GM12878 (cell line): Measurements from ENCODE around the gene PAK5. TPM values are rescaled to one million over a fixed set of nuclear protein-coding genes. Genes with fewer than 3 reads are reported as not detected.

Source experiments
- ATAC-seq: fragments of 200-7000 bp; cut with Tn5 transposase; 3 replicates; pipeline ENCODE4 v1.9.1; 2020; ENCODE audit warnings: mild to moderate bottlenecking, moderate library complexity
- BruUV-seq: library from RNA; stranded (reverse); fragments of 400-500 nt; replicated peaks from 2 replicates; lab custom pipeline; 2021; lab: Mats Ljungman, UMichigan
- CTCF ChIA-PET: fragments of 300-600 bp; sonication (Branson Sonifier 250); formaldehyde crosslinking; extraction: SDS; loops from one replicate; lab custom pipeline; 2021; ENCODE audit warnings: inconsistent platforms; lab: Yijun Ruan, JAX
- POLR2A ChIA-PET: fragments of 350-600 bp; formaldehyde crosslinking; extraction: SDS; loops from one replicate; lab custom pipeline; 2021; ENCODE audit warnings: inconsistent platforms; lab: Charles Lee
- RAD21 ChIA-PET: fragments of 300-600 bp; sonication (Branson Sonifier 250); formaldehyde crosslinking; loops from one replicate; lab custom pipeline; 2023; ENCODE audit warnings: antibody characterized with exemption; ENCODE audit not compliant: unreplicated experiment; lab: Charles Lee
- SMC1A ChIA-PET: fragments of 300-600 bp; sonication (Branson Sonifier 250); formaldehyde crosslinking; loops from one replicate; lab custom pipeline; 2023; ENCODE audit not compliant: unreplicated experiment, uncharacterized antibody; lab: Charles Lee
- DNase-seq: peaks from one replicate; pipeline ENCODE4 v3.0.0-alpha.2; 2011; ENCODE audit warnings: low read depth, low spot score
- FAIRE-seq: peaks from 3 replicates; lab custom pipeline; 2011; peaks lifted over from hg19 to GRCh38; lab: Jason Lieb, UNC
- H2AFZ ChIP-seq: 2 replicates; pipeline ENCODE4 v1.6.0; 2011; ENCODE audit warnings: low read depth, low read length, control low read depth; ENCODE audit not compliant: control insufficient read depth
- H3K27ac ChIP-seq: 2 replicates; pipeline ENCODE4 v1.5.1; 2011; ENCODE audit warnings: control low read depth; ENCODE audit not compliant: control insufficient read depth, insufficient read depth
- H3K27me3 ChIP-seq, 2 experiments: replicated peaks in 1 of 2; 2 replicates each; pipeline versions ENCODE4 v1.6.0 to v1.6.1; 2011; ENCODE audit warnings: low read length in 1 of 2; ENCODE audit not compliant: control insufficient read depth in 2 of 2, insufficient read depth in 2 of 2
- H3K36me3 ChIP-seq, 2 experiments: 2 replicates each; pipeline ENCODE4 v1.5.1; 2011; ENCODE audit warnings: low read length in 1 of 2; ENCODE audit not compliant: control insufficient read depth in 2 of 2, insufficient read depth in 2 of 2
- H3K4me1 ChIP-seq: 2 replicates; pipeline ENCODE4 v1.6.1; 2011; ENCODE audit warnings: mild to moderate bottlenecking, low read length, moderate library complexity, mixed read lengths; ENCODE audit not compliant: control insufficient read depth, insufficient read depth
- H3K4me2 ChIP-seq: 2 replicates; pipeline ENCODE4 v1.6.0; 2011; ENCODE audit warnings: control low read depth; ENCODE audit not compliant: control insufficient read depth, insufficient read depth
- H3K4me3 ChIP-seq: fragments of 200-600 bp; sonication (generic); 2 replicates; pipeline ENCODE4 v1.5.1; 2016
- H3K79me2 ChIP-seq: 2 replicates; pipeline ENCODE4 v1.6.0; 2011; ENCODE audit warnings: low read length; ENCODE audit not compliant: control insufficient read depth, insufficient read depth
- H3K9ac ChIP-seq: 2 replicates; pipeline ENCODE4 v1.8.0; 2011; ENCODE audit warnings: low read length, control low read depth, mixed read lengths; ENCODE audit not compliant: control insufficient read depth, insufficient read depth
- H3K9me3 ChIP-seq: replicated peaks from 3 replicates; pipeline ENCODE4 v1.5.1; 2011; ENCODE audit warnings: mild to moderate bottlenecking, low read length; ENCODE audit not compliant: control insufficient read depth, insufficient read depth
- H4K20me1 ChIP-seq: 2 replicates; pipeline ENCODE4 v1.6.0; 2011; ENCODE audit not compliant: control insufficient read depth, insufficient read depth
- BMI1 ChIP-seq: fragments of 450-650 bp; IDR thresholded peaks from 2 replicates; pipeline ENCODE4 v1.6.1; 2016; ENCODE audit warnings: mild to moderate bottlenecking, moderate library complexity, borderline replicate concordance
- CEBPB ChIP-seq, 2 experiments: fragments of 150-350 bp in 1 of 2; IDR thresholded peaks; 2 replicates each; pipeline ENCODE4 v1.6.1; 2012 to 2014; ENCODE audit warnings: low read depth in 2 of 2, low read length in 2 of 2, borderline replicate concordance in 1 of 2, inconsistent platforms in 1 of 2
- E2F4 ChIP-seq: IDR thresholded peaks from 2 replicates; pipeline ENCODE4 v1.6.1; 2012; ENCODE audit warnings: low read depth, low read length, improper control_type of control experiment
- FOXK2 ChIP-seq: fragments of 450-650 bp; IDR thresholded peaks from 2 replicates; pipeline ENCODE4 v1.6.1; 2017; ENCODE audit warnings: mild to moderate bottlenecking, moderate library complexity
- HDAC2 ChIP-seq: fragments of 200-600 bp; sonication (generic); IDR thresholded peaks from 2 replicates; pipeline ENCODE4 v1.6.1; 2017
- MXI1 ChIP-seq: fragments of 150-350 bp; IDR thresholded peaks from 2 replicates; pipeline ENCODE4 v1.6.1; 2011; ENCODE audit warnings: low read depth, mild to moderate bottlenecking, inconsistent platforms, low read length, improper control_type of control experiment
- NBN ChIP-seq: fragments of 450-650 bp; IDR thresholded peaks from 2 replicates; pipeline ENCODE4 v1.6.1; 2016
- NFYB ChIP-seq: IDR thresholded peaks from 2 replicates; pipeline ENCODE4 v1.6.1; 2011; ENCODE audit warnings: low read depth, mild to moderate bottlenecking, low read length, improper control_type of control experiment, moderate library complexity; ENCODE audit not compliant: insufficient read depth
- SMARCA5 ChIP-seq: fragments of 450-650 bp; IDR thresholded peaks from 2 replicates; pipeline ENCODE4 v1.6.1; 2017; ENCODE audit warnings: mild to moderate bottlenecking
- STAT3 ChIP-seq: IDR thresholded peaks from 2 replicates; pipeline ENCODE4 v1.6.1; 2011; ENCODE audit warnings: low read depth, low read length, improper control_type of control experiment
- TARDBP ChIP-seq: IDR thresholded peaks from 2 replicates; pipeline ENCODE4 v1.6.1; 2016; ENCODE audit warnings: borderline replicate concordance
- ZBTB40 ChIP-seq: fragments of 450-650 bp; IDR thresholded peaks from 2 replicates; pipeline ENCODE4 v1.6.1; 2016; ENCODE audit warnings: mild to moderate bottlenecking, moderate library complexity, borderline replicate concordance
- ZNF217 ChIP-seq: fragments of 450-650 bp; IDR thresholded peaks from 2 replicates; pipeline ENCODE4 v1.6.1; 2017; ENCODE audit warnings: antibody characterized with exemption, mild to moderate bottlenecking
- ZNF592 ChIP-seq: fragments of 450-650 bp; IDR thresholded peaks from 2 replicates; pipeline ENCODE4 v1.6.1; 2017; ENCODE audit warnings: mild to moderate bottlenecking, moderate library complexity
- in situ Hi-C: fragments of 300-500 bp; cut with MboI; formaldehyde crosslinking; loops from 9 replicates; pipeline ENCODE4 v1.14.3; 2018; ENCODE audit warnings: mixed read lengths
- intact Hi-C: fragments of 100-400 bp; cut with micrococcal nuclease; formaldehyde crosslinking; loops from one replicate; pipeline ENCODE4 v1.14.2; 2022; ENCODE audit not compliant: unreplicated experiment
- polyA plus RNA-seq, 11 experiments: library from polyadenylated mRNA; depleted of rRNA in 4 of 11; unstranded in 6 of 11; stranded (reverse) in 5 of 11; fragments of >200 nt; fragmentation: Nextera tagmentation in 4 of 11; fragmentation: Illumina TruSeq in 1 of 11; extraction: Ambion mirVana in 4 of 11; extraction: Trizol in 1 of 11; gene quantifications; 1 replicate in 1 of 11; 2 replicates in 10 of 11; pipeline versions ENCODE4 v1.2.1 to v1.2.3, GENCODE V29; 2011 to 2016; ENCODE audit warnings: inconsistent platforms in 2 of 11, missing spikeins in 2 of 11, low read depth in 1 of 11
- total RNA-seq, 4 experiments: library from RNA; depleted of rRNA in 3 of 4; stranded (reverse); fragments of >200 nt in 3 of 4; fragmentation: Illumina TruSeq in 1 of 4; extraction: Trizol in 1 of 4; gene quantifications; 2 replicates each; pipeline versions ENCODE4 v1.2.1 to v1.2.3, GENCODE V29; 2013 to 2021

PAK5 gene
- total and polyA plus RNA-seq, 10 of the 15 experiments (the other 5 are each of a cell fraction or from before 2014, with no cell fraction given), result not detected

- H3K4me3 ChIP-seq, result no peak overlapping the region
- FAIRE-seq (no peak), DNase-seq (no peak), ATAC-seq (no peak)
- no peaks in the 10 kb centered on the region for H3K4me1 ChIP-seq
- H3K4me2 ChIP-seq, result no peak overlapping the region
- TF ChIP-seq BMI1 (no peak), E2F4 (no peak), NFYB (no peak), CEBPB (IDR thresholded peaks at IDR 0.05; ENCODE audit: borderline replicate concordance in 1 of 2, low read depth in 2 of 2, low read length in 2 of 2) (no peak), TARDBP (no peak), ZNF592 (no peak), MXI1 (no peak), FOXK2 (no peak), ZBTB40 (no peak), NBN (no peak), STAT3 (no peak), HDAC2 (no peak), SMARCA5 (no peak), ZNF217 (no peak)
- TF ChIP-seq, all 136 proteins: peak for 0
- ChIA-PET POLR2A (no interaction called here), RAD21 (no interaction called here), CTCF (no interaction called here), SMC1A (no interaction called here)
- no peaks in the 10 kb centered on the region for H3K9me3 ChIP-seq
- no peaks in the 10 kb centered on the region for H3K36me3 ChIP-seq
- no peak overlapping the region for H2AFZ ChIP-seq
- H3K9ac ChIP-seq, result no peak overlapping the region
- no peaks in the 10 kb centered on the region for H3K79me2 ChIP-seq
- H4K20me1 ChIP-seq, result no peaks in the 10 kb centered on the region
- no peaks in the 10 kb centered on the region for H3K27me3 ChIP-seq
- no TSS peak for BruUV-seq
- in situ Hi-C loops, result no loop called here
- intact Hi-C loops, result no loop called here
- no peak overlapping the region for H3K27ac ChIP-seq
Measured at GRCh38 chr20:9591080-9591479, 247.8 kb downstream of the PAK5 start.
